Heart right ventricle (tissue), 16 donors: Measurements from ENCODE around the gene IQGAP2. TPM values are rescaled to one million over a fixed set of nuclear protein-coding genes. Genes with fewer than 3 reads are reported as not detected.

ENCODE experiments used
- ATAC-seq, 8 donors: fragments of 200-7000 bp; cut with Tn5 transposase; one replicate each; pipeline ENCODE4 v1.9.1; 2020; ENCODE audit warnings: mild to moderate bottlenecking in 8 of 8, moderate library complexity in 8 of 8, moderate number of reproducible peaks in 1 of 8
- DNase-seq, 2 donors: peaks; one replicate each; pipeline ENCODE4 v3.0.0-alpha.2; 2020
- H3K27ac ChIP-seq, 10 donors: fragments of 200-600 bp; sonication (generic) in 2 of 10; one replicate each; pipeline versions ENCODE4 v1.5.0 to v1.8.0; 2020 to 2022; ENCODE audit warnings: mild to moderate bottlenecking in 3 of 10
- H3K27me3 ChIP-seq, 7 donors: fragments of 200-600 bp; one replicate each; pipeline ENCODE4 v1.8.0; 2021 to 2022; ENCODE audit warnings: mild to moderate bottlenecking in 2 of 7
- H3K36me3 ChIP-seq, 9 donors: fragments of 200-600 bp; sonication (generic) in 1 of 9; one replicate each; pipeline versions ENCODE4 v1.5.0 to v1.8.0; 2020 to 2022; ENCODE audit warnings: mild to moderate bottlenecking in 2 of 9
- H3K4me1 ChIP-seq, 9 donors: fragments of 200-600 bp; sonication (generic) in 1 of 9; one replicate each; pipeline versions ENCODE4 v1.5.0 to v1.8.0; 2020 to 2022; ENCODE audit warnings: mild to moderate bottlenecking in 4 of 9
- H3K4me3 ChIP-seq, 10 donors: fragments of 200-600 bp; sonication (generic) in 2 of 10; one replicate each; pipeline versions ENCODE4 v1.5.0 to v1.8.0; 2020 to 2022; ENCODE audit warnings: mild to moderate bottlenecking in 7 of 10, moderate library complexity in 2 of 10
- H3K9me3 ChIP-seq, 11 donors: fragments of 200-600 bp in 10 of 11; sonication (generic) in 2 of 11; one replicate each; pipeline versions ENCODE4 v1.5.0 to v1.8.0; 2013 to 2022; ENCODE audit warnings: mild to moderate bottlenecking in 2 of 11, control low read depth in 1 of 11, moderate library complexity in 1 of 11
- CTCF ChIP-seq, 9 donors: fragments of 200-600 bp; sonication (generic) in 2 of 9; IDR thresholded peaks; one replicate each; pipeline versions ENCODE4 v1.5.0 to v1.8.0; 2021 to 2022; ENCODE audit warnings: antibody characterized with exemption in 9 of 9, mild to moderate bottlenecking in 5 of 9, moderate library complexity in 1 of 9
- WGBS, 2 donors: extraction: QIAGEN DNeasy Blood & Tissue Kit; methylation state at CpG; one replicate each; pipeline ENCODE4 v1.1.7; 2013; ENCODE audit warnings: inconsistent platforms in 1 of 2; 5-methylcytosine and 5-hydroxymethylcytosine counted together
- intact Hi-C, 10 donors: fragments of 100-400 bp; cut with DNase I; formaldehyde crosslinking; loops; one replicate each; pipeline versions ENCODE4 v1.11.1 to v1.14.2; 2022
- polyA plus RNA-seq, 2 donors: library from polyadenylated mRNA; stranded (reverse); fragments of 200-250 nt; gene quantifications; one replicate each; pipeline ENCODE4 v1.2.3, GENCODE V29; 2013
- total RNA-seq, 10 donors: library from RNA; stranded (reverse); fragmentation: NEBNext Ultra II Directional in 3 of 10; extraction: Animal tissue kit (Norgen Biotek cat#: 25700) in 3 of 10; gene quantifications; one replicate each; pipeline versions ENCODE4 v1.2.1 to v1.2.4, GENCODE V29; 2021 to 2023
- donor health status: Arrhythmogenic right ventricular cardiomyopathy.
- donor health status: ischemic (EF 13 %, LVEDD 7.1; RV severe dilation, severe dysfunction).
- donor health status: healthy with polysubstance abuse.
- donor health status: DM: no; HTN: yes; CAD: no.
- donor health status: DM: no; HTN: no; CAD: no.
- donor health status: ischemic (EF 25% LVEDD 6.9; RV normal size, moderate dysfunction).
- donor health status: ischemic (EF 25% LVEDD 5.7; RV mildly dilated, moderate dysfunction).
- donor health status: healthy.
- donor health status: DM: yes; HTN: yes; CAD: no.
- donor health status: Ischemic cardiomyopathy.
- donor health status: ischemic (EF 35%, LVEDD 5.7; RV mildly dilated, moderate dysfunction).
- donor health status: nonischemic (EF 11% LVEDD 7.7; RV severe dilation, severe dysfunction).
- donor health status: DM: yes; HTN: yes; CAD: no.
- donor health status: PGD.
- donor health status: ischemic (EF 29% LVEDD 5.4; RV normal size, mild dysfunction).
- donor health status: nonischemic (EF 23%, LVEDD 6.1; RV moderate dilation, normal function).

Gene IQGAP2
- total and polyA plus RNA-seq, 12 donors = 2.5 to 22.3 (median 5.0) TPM

GRCh38 chr5:76522103-76522935 lies 119.2 kb downstream of the IQGAP2 start:
- ATAC-seq = peak in 1 of 8 donors; percentile 33
- TF ChIP-seq CTCF (IDR thresholded peaks at IDR 0.05) = no peak
- peaks cover 0 to 13% (median 0%) of the 10 kb centered on the region in 9 donors for H3K4me1 ChIP-seq
- H3K27ac ChIP-seq = peak overlapping the region in 2 of 10 donors; percentile 44 to 61
- no peaks in the 10 kb centered on the region for H3K27me3 ChIP-seq
- no peak overlapping the region for H3K4me3 ChIP-seq
- intact Hi-C loops = no loop called here
- H3K9me3 ChIP-seq = peaks cover 0 to 5% (median 0%) of the 10 kb centered on the region in 11 donors
- 96% methylated on average over 11 of the region's 11 CpGs for WGBS, 2 donors
- DNase-seq = no peak
- H3K36me3 ChIP-seq = no peaks in the 10 kb centered on the region

GRCh38 chr5:76524101-76524835 lies 121.2 kb downstream of the IQGAP2 start:
- intact Hi-C loops = no loop called here
- no peaks in the 10 kb centered on the region for H3K9me3 ChIP-seq
- H3K27me3 ChIP-seq = no peaks in the 10 kb centered on the region
- ATAC-seq (no peak), DNase-seq (no peak)
- TF ChIP-seq CTCF (IDR thresholded peaks at IDR 0.05) = no peak
- no peaks in the 10 kb centered on the region for H3K36me3 ChIP-seq
- H3K4me3 ChIP-seq = no peak overlapping the region
- no peak overlapping the region for H3K27ac ChIP-seq
- WGBS, 2 donors = 59 to 77% methylated on average over 3 of the region's 3 CpGs
- peaks cover 0 to 13% (median 0%) of the 10 kb centered on the region in 9 donors for H3K4me1 ChIP-seq

GRCh38 chr5:76524868-76525267 lies 121.8 kb downstream of the IQGAP2 start:
- no peaks in the 10 kb centered on the region for H3K27me3 ChIP-seq
- no peak for TF ChIP-seq CTCF (IDR thresholded peaks at IDR 0.05)
- no peak overlapping the region for H3K27ac ChIP-seq
- H3K4me1 ChIP-seq = peaks cover 0 to 13% (median 0%) of the 10 kb centered on the region in 9 donors
- no peak for ATAC-seq
- no peak for DNase-seq
- 48 to 53% methylated on average over 2 of the region's 2 CpGs for WGBS, 2 donors
- H3K4me3 ChIP-seq = no peak overlapping the region
- H3K9me3 ChIP-seq = no peaks in the 10 kb centered on the region
- H3K36me3 ChIP-seq = no peaks in the 10 kb centered on the region
- intact Hi-C loops = no loop called here

GRCh38 chr5:76525956-76526355 lies 122.9 kb downstream of the IQGAP2 start:
- intact Hi-C loops = no loop called here
- no peak for ATAC-seq
- 81 to 85% methylated on average over 2 of the region's 2 CpGs for whole genome bisulfite sequencing, 2 donors

More at GRCh38 chr5:76525956-76526355, 122.9 kb downstream of the IQGAP2 start:
- TF ChIP-seq CTCF (IDR thresholded peaks at IDR 0.05) = no peak
- no peaks in the 10 kb centered on the region for H3K9me3 ChIP-seq
- no peak overlapping the region for H3K27ac ChIP-seq
- no peaks in the 10 kb centered on the region for H3K36me3 ChIP-seq
- no peaks in the 10 kb centered on the region for H3K27me3 ChIP-seq
- no peak for DNase-seq
- no peak overlapping the region for H3K4me3 ChIP-seq
- H3K4me1 ChIP-seq = peaks cover 0 to 12% (median 0%) of the 10 kb centered on the region in 9 donors
